GM21526 (cell line): ENCODE measurements around the gene PSG2.
"Not testable (repeated sequence)": the region's sequence is repeated elsewhere in the genome, so short reads cannot be mapped to it uniquely, and the experiment has no call there.

ENCODE experiments used
- ATAC-seq: cut with Tn5 transposase; IDR thresholded peaks from one replicate; pipeline ENCODE4 v1.9.1; 2021; ENCODE audit warnings: moderate library complexity; ENCODE audit not compliant: unreplicated experiment, low FRiP score

PSG2 gene

DNA sequence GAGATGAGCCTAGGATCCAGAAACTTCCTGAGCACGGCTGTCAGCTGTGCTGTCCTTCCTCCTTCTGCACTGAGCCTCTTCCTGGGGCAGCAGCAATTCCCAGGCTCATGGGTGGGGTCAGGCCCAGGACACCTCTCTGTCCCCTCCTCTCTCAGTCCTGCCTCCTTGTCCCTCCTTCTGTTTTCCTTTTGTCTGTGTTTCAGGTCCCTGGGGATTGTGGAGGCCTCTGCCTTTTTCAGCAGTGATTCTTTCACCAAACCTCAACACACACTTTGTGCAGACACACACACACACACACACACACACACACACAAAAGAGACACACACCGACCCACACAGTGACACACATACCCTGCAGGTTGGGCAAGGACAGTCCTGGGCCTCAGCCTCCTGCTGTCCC is at the start of gene PSG2:
Gene PSG2, minus strand, starts transcription at position 101 of the 400 bp plus-strand sequence. CDS start 132 bp downstream, outside the sequence.
- ATAC-seq: not testable (repeated sequence)

GRCh38 chr19:43131281-43131842 is 48.9 kb upstream of the PSG2 start:
- not testable (repeated sequence) for ATAC-seq

GRCh38 chr19:43129197-43129596 is 46.7 kb upstream of the PSG2 start:
- not testable (repeated sequence) for ATAC-seq

DNA sequence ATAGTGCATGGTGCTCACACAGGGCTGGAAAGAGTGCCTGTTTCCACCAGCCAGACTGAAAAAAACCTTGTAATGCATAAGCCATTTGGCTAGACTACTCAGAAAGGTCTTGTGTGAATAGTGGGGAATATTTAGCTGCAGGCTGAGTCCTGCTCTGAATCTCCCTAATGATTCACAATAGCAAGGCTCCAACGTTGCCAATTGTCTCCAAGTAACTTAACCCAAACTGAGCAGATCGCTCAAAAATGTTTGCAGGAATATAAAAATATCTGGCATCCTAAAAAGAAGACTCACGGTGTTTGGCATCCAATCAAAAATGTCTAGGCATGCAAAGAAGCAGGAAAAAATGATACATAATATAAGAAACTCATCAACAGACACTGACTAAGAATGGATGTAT is 44.8 kb upstream of the PSG2 start:
- ATAC-seq: not testable (repeated sequence)

GRCh38 chr19:43126720-43127119 is 44.2 kb upstream of the PSG2 start:
- ATAC-seq: no peak

- no peak for ATAC-seq
Measured at GRCh38 chr19:43124360-43124759, 41.9 kb upstream of the PSG2 start.

- ATAC-seq: not testable (repeated sequence)
Measured at GRCh38 chr19:43120433-43121026, 38.0 kb upstream of the PSG2 start.

GRCh38 chr19:43119526-43119925 is 37.0 kb upstream of the PSG2 start:
- not testable (repeated sequence) for ATAC-seq

DNA sequence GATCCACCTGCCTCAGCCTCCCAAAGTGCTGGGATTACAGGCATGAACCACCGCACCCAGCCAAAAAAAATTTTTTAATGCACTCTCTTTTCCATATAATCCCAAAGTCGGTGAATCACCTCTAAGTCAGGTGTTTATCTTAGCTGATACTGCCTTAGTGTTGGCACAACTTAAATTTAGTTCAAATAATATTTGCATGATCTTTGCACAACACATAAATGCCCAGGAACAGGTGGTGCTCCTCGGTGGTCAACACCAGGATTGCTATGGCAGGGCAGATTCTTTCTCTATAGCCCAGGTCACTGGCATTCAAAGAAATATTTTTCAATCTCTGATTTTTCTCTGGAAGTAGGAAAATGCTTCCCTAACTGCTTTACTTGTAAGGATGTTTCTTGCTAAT is 33.9 kb upstream of the PSG2 start:
- ATAC-seq: not testable (repeated sequence)

GRCh38 chr19:43115548-43115947 is 33.0 kb upstream of the PSG2 start:
- not testable (repeated sequence) for ATAC-seq

GRCh38 chr19:43115064-43115463 is 32.6 kb upstream of the PSG2 start:
- not testable (repeated sequence) for ATAC-seq

- ATAC-seq: not testable (repeated sequence)
Measured at GRCh38 chr19:43114626-43115025, 32.1 kb upstream of the PSG2 start.

- ATAC-seq: not testable (repeated sequence)
Measured at GRCh38 chr19:43107401-43107800, 24.9 kb upstream of the PSG2 start.

DNA sequence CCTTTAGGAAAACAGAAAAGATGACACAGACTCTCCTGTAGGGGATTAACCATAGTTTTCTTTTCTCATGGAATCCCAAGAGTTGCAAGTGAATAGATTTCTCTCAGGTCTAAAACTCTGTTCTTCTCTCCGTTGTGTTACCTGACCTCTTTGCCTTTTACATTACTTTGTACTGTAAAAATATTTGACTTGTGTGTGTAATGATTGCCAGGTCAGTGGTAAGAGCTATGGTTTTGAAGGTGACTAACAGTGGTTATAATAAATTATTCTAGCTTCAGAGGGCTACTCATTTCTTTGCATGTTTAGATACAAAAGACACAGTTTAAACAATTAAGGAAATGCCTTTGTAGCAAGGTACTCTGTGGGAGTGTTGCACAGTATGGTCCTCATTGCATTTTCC is 23.0 kb upstream of the PSG2 start:
- ATAC-seq: no peak

DNA sequence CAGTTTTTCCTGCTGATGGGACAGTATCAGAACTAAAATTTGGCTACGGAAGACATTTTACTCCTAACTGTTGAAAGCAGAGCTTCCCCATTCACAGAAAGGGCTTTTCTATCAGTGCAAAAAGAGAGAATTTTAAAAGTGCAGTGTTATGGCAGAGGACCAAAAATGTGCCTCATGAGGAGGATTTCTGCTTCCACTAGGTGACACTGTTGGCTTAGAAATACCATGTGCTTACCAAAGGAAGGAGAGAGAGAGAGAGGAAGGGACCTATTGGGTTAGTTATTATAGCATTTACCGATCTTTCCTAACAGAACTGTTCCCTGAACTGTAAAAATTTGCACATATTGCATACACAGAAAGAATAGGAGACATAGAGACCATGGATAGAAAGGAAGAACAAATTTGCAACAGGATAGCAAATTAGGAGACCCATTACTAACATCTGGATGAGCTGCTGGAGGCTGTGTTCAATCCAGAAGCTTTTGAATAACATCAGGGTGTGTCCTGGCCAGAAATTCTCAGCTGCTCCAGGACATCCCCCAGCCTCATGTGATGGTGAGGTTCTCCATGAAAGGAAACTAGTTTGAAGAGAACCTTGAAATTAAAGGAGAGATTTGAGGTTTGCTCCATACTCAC is 21.8 kb upstream of the PSG2 start:
- not testable (repeated sequence) for ATAC-seq

- ATAC-seq: no peak
Measured at GRCh38 chr19:43101950-43102349, 19.4 kb upstream of the PSG2 start.

- ATAC-seq: not testable (repeated sequence)
Measured at GRCh38 chr19:43098416-43098815, 15.9 kb upstream of the PSG2 start.

GRCh38 chr19:43087702-43088340 is 5.3 kb upstream of the PSG2 start:
- ATAC-seq: not testable (repeated sequence)

GRCh38 chr19:43085796-43086530 is 3.5 kb upstream of the PSG2 start:
- not testable (repeated sequence) for ATAC-seq

- not testable (repeated sequence) for ATAC-seq
Measured at GRCh38 chr19:43084196-43084832, 1.8 kb upstream of the PSG2 start.
